ENCODE results near the gene RBPJL. TPM values are rescaled to one million over a fixed set of nuclear protein-coding genes. Genes with fewer than 3 reads are reported as not detected.
A peak's percentile ranks its signal among the peaks of the same experiment; 100 is the strongest.

The RBPJL gene
- total and polyA plus RNA-seq, 2 of the 13 experiments (the other 11 are each of a cell fraction or from before 2014, with no cell fraction given), result not detected

DNA sequence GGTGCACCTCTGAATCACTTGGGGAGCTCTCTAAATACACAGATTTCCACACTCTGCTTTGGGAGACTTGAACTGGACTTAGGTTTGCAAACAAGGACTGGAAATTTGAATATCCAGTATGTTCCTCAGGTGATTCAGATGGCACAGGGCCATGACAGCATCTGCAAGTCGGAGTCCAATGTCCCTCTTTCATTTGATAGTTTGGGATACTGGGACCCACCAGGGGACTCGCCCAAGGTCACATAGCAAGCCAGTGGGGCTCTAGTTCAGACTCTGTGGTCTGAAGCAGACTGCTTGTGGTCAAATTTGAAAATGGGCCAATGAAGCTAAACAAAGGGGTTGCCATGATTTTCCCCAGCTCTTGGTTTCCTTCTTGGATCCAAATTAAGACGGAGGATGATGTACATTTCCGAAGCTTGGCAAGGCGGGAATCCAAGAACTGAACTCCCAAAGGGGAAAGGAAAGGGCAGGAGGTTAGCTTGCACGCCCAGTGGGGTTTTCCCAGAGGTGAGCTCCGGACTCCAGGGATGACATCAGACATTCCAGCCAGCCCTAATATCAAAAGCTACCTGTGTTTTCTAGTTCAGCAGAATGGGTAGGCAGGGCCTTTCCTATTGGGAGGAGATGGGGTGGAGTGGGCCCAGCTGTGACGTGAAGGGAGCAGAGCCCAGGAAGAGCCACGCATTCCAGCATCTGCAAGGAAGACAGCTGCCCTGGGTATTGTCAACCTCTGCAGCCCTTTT is 52.9 kb downstream of the RBPJL start (continued):
- TF ChIP-seq, protein P1, sequence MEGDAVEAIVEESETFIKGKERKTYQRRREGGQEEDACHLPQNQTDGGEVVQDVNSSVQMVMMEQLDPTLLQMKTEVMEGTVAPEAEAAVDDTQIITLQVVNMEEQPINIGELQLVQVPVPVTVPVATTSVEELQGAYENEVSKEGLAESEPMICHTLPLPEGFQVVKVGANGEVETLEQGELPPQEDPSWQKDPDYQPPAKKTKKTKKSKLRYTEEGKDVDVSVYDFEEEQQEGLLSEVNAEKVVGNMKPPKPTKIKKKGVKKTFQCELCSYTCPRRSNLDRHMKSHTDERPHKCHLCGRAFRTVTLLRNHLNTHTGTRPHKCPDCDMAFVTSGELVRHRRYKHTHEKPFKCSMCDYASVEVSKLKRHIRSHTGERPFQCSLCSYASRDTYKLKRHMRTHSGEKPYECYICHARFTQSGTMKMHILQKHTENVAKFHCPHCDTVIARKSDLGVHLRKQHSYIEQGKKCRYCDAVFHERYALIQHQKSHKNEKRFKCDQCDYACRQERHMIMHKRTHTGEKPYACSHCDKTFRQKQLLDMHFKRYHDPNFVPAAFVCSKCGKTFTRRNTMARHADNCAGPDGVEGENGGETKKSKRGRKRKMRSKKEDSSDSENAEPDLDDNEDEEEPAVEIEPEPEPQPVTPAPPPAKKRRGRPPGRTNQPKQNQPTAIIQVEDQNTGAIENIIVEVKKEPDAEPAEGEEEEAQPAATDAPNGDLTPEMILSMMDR (CRISPR knock-in tag; IDR thresholded peaks at IDR 0.05), result no peak
- 0 out of 2 replicates have a peak, but pooled peaks have one; percentile 65 for TF ChIP-seq ZNF432 (CRISPR knock-in tag; IDR thresholded peaks at IDR 0.05; ENCODE audit: borderline replicate concordance)
- no peak for TF ChIP-seq MIXL1 (CRISPR knock-in tag; IDR thresholded peaks at IDR 0.05)
- no peak for TF ChIP-seq NFKB2 (CRISPR knock-in tag; IDR thresholded peaks at IDR 0.05; ENCODE audit: borderline replicate concordance)
- TF ChIP-seq ZNF570 (CRISPR knock-in tag; IDR thresholded peaks at IDR 0.05; ENCODE audit: borderline replicate concordance), result no peak
- TF ChIP-seq NFIB (CRISPR knock-in tag; IDR thresholded peaks at IDR 0.05; ENCODE audit: borderline replicate concordance), result no peak
- 0 out of 2 replicates have a peak, but pooled peaks have one; percentile 21 for TF ChIP-seq ZNF205 (CRISPR knock-in tag; IDR thresholded peaks at IDR 0.05)
- TF ChIP-seq HCFC1 (IDR thresholded peaks at IDR 0.05; ENCODE audit: low read depth, low read length), result no peak
- TF ChIP-seq ZBTB3 (CRISPR knock-in tag; IDR thresholded peaks at IDR 0.05; ENCODE audit: borderline replicate concordance, low read depth), result no peak
- TF ChIP-seq ZNF562 (CRISPR knock-in tag; IDR thresholded peaks at IDR 0.05; ENCODE audit: borderline replicate concordance), result no peak
- no peak for TF ChIP-seq KDM2A (CRISPR knock-in tag; IDR thresholded peaks at IDR 0.05; ENCODE audit: borderline replicate concordance, low read depth)
- no peak for TF ChIP-seq ZFP41 (CRISPR knock-in tag; IDR thresholded peaks at IDR 0.05; ENCODE audit: borderline replicate concordance)
- no peak; the same call in 1 of the 2 replicates for TF ChIP-seq JDP2 (CRISPR knock-in tag; IDR thresholded peaks at IDR 0.05; ENCODE audit: borderline replicate concordance)
- no peak for TF ChIP-seq ZNF607 (CRISPR knock-in tag; IDR thresholded peaks at IDR 0.05; ENCODE audit: borderline replicate concordance)
- TF ChIP-seq PHB2 (IDR thresholded peaks at IDR 0.05; ENCODE audit: partially characterized antibody), result no peak
- TF ChIP-seq MAX (IDR thresholded peaks at IDR 0.05), result peak; percentile 22; the same call in 1 of the 2 replicates
- TF ChIP-seq, protein P2, sequence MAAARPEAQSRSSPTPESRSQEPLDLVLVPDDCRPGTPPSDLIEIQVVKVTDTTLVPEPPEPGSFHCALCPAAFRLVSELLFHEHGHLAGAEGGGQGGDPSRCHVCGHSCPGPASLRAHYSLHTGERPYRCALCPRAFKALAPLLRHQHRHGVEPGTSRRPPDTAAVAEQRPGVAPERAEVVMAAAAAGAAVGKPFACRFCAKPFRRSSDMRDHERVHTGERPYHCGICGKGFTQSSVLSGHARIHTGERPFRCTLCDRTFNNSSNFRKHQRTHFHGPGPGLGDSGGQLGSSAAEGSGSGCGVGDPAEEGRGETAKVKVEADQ (CRISPR knock-in tag; IDR thresholded peaks at IDR 0.05; ENCODE audit: borderline replicate concordance), result 0 out of 2 replicates have a peak, but pooled peaks have one; percentile 27
- TF ChIP-seq ZNF253 (CRISPR knock-in tag; IDR thresholded peaks at IDR 0.05; ENCODE audit: borderline replicate concordance), result no peak
- no peak for TF ChIP-seq RFX1 (IDR thresholded peaks at IDR 0.05)
- no peak for TF ChIP-seq SRF (IDR thresholded peaks at IDR 0.05; ENCODE audit: low read depth, low read length)
- no peak for TF ChIP-seq ZNF101 (CRISPR knock-in tag; IDR thresholded peaks at IDR 0.05; ENCODE audit: borderline replicate concordance, low read depth)
- no peak for TF ChIP-seq DNMT1 (CRISPR knock-in tag; IDR thresholded peaks at IDR 0.05)
- TF ChIP-seq MEIS2 (CRISPR knock-in tag; IDR thresholded peaks at IDR 0.05), result peak; percentile 26; the same call in 1 of the 2 replicates
- no peak for TF ChIP-seq ZNF75D (CRISPR knock-in tag; IDR thresholded peaks at IDR 0.05; ENCODE audit: borderline replicate concordance)
- TF ChIP-seq ZMYM3 (CRISPR knock-in tag; IDR thresholded peaks at IDR 0.05), result no peak
- TF ChIP-seq TBX3 (IDR thresholded peaks at IDR 0.05; ENCODE audit: borderline replicate concordance), result 0 out of 2 replicates have a peak, but pooled peaks have one; percentile 6
- TF ChIP-seq ZNF263 (CRISPR knock-in tag; IDR thresholded peaks at IDR 0.05), result no peak; the same call in 1 of the 2 replicates
- no peak; the same call in 1 of the 2 replicates for TF ChIP-seq RFXAP (CRISPR knock-in tag; IDR thresholded peaks at IDR 0.05; ENCODE audit: borderline replicate concordance)
- TF ChIP-seq SSRP1 (CRISPR knock-in tag; IDR thresholded peaks at IDR 0.05), result no peak

Measured in HepG2 (cell line).